Progenitor cell of endocrine pancreas (in vitro differentiated cells): ENCODE results near the gene EAF2. TPM values are rescaled to one million over a fixed set of nuclear protein-coding genes. Genes with fewer than 3 reads are reported as not detected.

ENCODE experiments used
- DNase-seq: peaks from one replicate; pipeline ENCODE4 v3.0.0; 2021; ENCODE audit warnings: low spot score; ENCODE audit not compliant: unreplicated experiment
- H3K27ac Mint-ChIP-seq: 2 replicates; pipeline ENCODE4 v1.8.0; 2021; ENCODE audit warnings: mild to moderate bottlenecking, moderate library complexity, mixed read lengths
- H3K27me3 Mint-ChIP-seq: 2 replicates; pipeline ENCODE4 v1.8.0; 2021; ENCODE audit warnings: mixed read lengths
- H3K36me3 Mint-ChIP-seq: 2 replicates; pipeline ENCODE4 v1.8.0; 2022; ENCODE audit warnings: mixed read lengths; ENCODE audit not compliant: insufficient read depth
- H3K4me1 Mint-ChIP-seq: 2 replicates; pipeline ENCODE4 v1.8.0; 2021; ENCODE audit warnings: low read depth, mixed read lengths
- H3K4me3 Mint-ChIP-seq: 2 replicates; pipeline ENCODE4 v1.8.0; 2021; ENCODE audit warnings: low read depth, mild to moderate bottlenecking, moderate library complexity, mixed read lengths
- H3K9me3 Mint-ChIP-seq: 2 replicates; pipeline ENCODE4 v1.8.0; 2021; ENCODE audit warnings: low read depth, mixed read lengths
- total RNA-seq: library from RNA; stranded (reverse); gene quantifications from 2 replicates; pipeline ENCODE4 v1.2.1, GENCODE V29; 2021
- TF ChIP-seq, protein P1 (sequence below): fragments of 200-600 bp; sonication (generic); IDR thresholded peaks from one replicate; pipeline ENCODE4 v1.5.0; 2021; ENCODE audit warnings: antibody characterized with exemption, mild to moderate bottlenecking; ENCODE audit not compliant: unreplicated experiment

EAF2 gene
- total RNA-seq, 1 donor from 2014 or later: 7.0 TPM

DNA sequence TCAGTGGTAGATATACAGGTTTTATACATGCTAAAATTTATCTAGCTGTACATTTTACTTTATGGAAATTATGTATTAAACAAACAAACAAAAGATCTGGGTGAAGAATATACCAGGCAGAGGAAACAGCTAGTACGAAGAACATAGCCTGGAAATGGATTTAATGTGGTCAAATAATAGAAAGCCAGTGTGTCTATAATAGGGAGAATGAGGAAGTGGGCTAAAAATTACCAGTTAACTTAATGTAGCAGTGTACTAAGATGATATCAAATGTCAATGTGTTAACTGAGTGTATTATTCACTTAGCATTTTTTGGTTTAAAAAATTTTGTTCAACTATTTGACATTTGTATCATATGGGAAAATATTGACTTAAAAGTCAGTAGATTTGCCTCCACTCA is 36.4 kb downstream of the EAF2 start:
- Mint-ChIP-seq H3K9me3 (peaks cover 9% of the 10 kb centered on the region), H3K36me3 (peaks cover 8% of the 10 kb centered on the region), H3K27ac (no peak overlapping the region), H3K4me3 (no peak overlapping the region), H3K27me3 (no peaks in the 10 kb centered on the region), H3K4me1 (no peaks in the 10 kb centered on the region)
- no peak for DNase-seq
- TF ChIP-seq, protein P1, sequence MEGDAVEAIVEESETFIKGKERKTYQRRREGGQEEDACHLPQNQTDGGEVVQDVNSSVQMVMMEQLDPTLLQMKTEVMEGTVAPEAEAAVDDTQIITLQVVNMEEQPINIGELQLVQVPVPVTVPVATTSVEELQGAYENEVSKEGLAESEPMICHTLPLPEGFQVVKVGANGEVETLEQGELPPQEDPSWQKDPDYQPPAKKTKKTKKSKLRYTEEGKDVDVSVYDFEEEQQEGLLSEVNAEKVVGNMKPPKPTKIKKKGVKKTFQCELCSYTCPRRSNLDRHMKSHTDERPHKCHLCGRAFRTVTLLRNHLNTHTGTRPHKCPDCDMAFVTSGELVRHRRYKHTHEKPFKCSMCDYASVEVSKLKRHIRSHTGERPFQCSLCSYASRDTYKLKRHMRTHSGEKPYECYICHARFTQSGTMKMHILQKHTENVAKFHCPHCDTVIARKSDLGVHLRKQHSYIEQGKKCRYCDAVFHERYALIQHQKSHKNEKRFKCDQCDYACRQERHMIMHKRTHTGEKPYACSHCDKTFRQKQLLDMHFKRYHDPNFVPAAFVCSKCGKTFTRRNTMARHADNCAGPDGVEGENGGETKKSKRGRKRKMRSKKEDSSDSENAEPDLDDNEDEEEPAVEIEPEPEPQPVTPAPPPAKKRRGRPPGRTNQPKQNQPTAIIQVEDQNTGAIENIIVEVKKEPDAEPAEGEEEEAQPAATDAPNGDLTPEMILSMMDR: no peak

DNA sequence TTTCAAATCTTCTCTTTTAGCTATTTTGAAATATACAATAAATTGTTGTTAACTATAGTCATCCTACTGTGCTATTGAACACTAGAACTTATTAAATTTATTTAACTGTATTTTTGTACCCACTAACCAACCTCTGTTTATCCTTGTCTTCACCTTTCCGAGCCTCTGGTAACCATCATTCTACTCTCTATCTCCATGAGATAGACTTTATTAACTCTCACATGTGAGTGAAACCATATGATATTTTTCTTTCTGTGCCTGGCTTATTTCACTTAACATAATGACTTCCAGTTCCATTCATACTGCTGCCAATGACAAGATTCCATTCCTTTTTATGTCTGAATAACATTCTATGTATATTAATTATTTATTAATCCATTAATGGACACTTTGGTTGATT is 43.4 kb downstream of the EAF2 start:
- peaks cover 5% of the 10 kb centered on the region for H3K36me3 Mint-ChIP-seq
- no peaks in the 10 kb centered on the region for H3K27me3 Mint-ChIP-seq
- no peak overlapping the region for H3K27ac Mint-ChIP-seq
- H3K9me3 Mint-ChIP-seq: peaks cover 5% of the 10 kb centered on the region
- TF ChIP-seq, protein P1: no peak
- H3K4me1 Mint-ChIP-seq: no peaks in the 10 kb centered on the region
- H3K4me3 Mint-ChIP-seq: no peak overlapping the region
- DNase-seq: no peak

DNA sequence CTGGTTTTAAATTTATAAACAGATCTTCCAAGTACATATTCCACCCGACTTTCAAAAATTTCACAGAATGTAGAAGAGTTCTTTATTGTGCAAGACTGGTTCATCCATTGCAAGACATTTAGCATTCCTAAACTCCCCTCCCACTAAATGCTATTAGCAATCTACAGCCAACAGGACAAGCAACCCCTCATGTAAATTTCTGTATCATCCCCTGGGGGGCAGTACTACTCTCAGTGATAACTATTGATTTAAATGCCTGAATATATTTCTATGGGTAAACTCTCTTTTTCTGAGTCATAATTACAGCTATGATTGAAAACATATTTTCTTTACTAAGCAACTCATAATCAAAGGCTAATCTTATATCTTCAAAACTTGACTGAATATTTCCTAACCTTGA is 48.5 kb downstream of the EAF2 start:
- Mint-ChIP-seq H3K27ac (no peak overlapping the region), H3K4me1 (peaks cover 4% of the 10 kb centered on the region), H3K4me3 (no peak overlapping the region)

DNA sequence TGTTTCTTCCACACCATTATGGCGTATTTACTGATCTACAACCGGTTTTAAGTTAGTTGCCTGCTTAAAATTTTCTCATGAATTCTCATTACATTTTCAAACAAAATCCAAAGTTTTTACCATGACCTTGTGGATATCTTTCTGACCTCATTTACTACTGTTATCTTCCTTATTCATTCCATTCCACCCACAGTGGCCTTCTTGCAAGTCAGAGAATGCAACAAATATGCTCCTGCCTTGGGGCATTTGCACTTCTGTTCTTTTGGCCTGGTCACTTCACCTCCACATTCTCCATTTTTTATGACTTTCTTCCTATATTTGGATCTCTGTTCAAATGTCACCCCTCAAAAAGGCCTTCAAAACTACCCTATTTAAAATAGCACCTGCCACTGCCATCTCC is 50.4 kb downstream of the EAF2 start:
- DNase-seq: no peak
- Mint-ChIP-seq H3K27ac (no peak overlapping the region), H3K4me3 (no peak overlapping the region), H3K9me3 (no peaks in the 10 kb centered on the region), H3K4me1 (peaks cover 4% of the 10 kb centered on the region), H3K27me3 (no peaks in the 10 kb centered on the region), H3K36me3 (peaks cover 2% of the 10 kb centered on the region)
- TF ChIP-seq, protein P1: no peak

More for the DNA sequence above, 48.5 kb downstream of the EAF2 start:
- peaks cover 2% of the 10 kb centered on the region for H3K36me3 Mint-ChIP-seq
- DNase-seq: no peak
- H3K27me3 Mint-ChIP-seq: no peaks in the 10 kb centered on the region
- H3K9me3 Mint-ChIP-seq: no peaks in the 10 kb centered on the region
- TF ChIP-seq, protein P1: peak; percentile 34

DNA sequence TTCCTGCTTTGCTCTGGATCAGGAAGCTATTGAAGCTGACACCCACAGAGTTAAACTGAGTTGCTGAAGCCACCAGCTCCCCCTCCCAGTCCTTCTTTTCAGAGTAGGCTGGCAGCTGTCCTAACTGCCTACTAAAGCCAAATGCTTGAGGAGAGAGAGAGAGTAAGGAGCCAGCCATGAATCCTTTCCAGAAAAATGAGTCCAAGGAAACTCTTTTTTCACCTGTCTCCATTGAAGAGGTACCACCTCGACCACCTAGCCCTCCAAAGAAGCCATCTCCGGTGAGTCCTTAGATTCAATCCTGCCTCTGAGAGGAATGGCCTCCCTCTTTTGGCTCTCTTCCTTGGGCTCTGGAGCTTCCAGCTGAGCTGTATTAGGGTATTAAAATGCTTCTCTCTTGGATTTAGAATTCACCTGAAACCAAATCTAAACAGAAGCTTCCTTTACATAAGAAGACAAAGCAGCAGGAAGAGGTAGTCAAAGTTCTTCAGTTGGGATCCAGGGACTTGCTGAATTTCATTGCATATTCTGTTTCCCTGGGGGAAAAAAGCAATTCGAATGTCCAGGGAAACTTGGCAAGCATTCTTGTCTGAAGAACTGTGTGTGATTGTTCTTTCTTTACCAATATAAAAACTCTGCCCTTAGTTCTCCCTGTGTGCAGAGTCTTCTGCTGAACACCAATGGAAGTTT is 59.4 kb downstream of the EAF2 start, which contains the start of gene SLC15A2:
Gene SLC15A2, plus strand, starts transcription at position 101 of the 690 bp plus-strand sequence. Its CDS starts 76 bp downstream, at position 177.
- peaks cover 2% of the 10 kb centered on the region for H3K36me3 Mint-ChIP-seq
- peaks cover 14% of the 10 kb centered on the region for H3K4me1 Mint-ChIP-seq
- DNase-seq: no peak
- no peaks in the 10 kb centered on the region for H3K27me3 Mint-ChIP-seq
- H3K4me3 Mint-ChIP-seq: no peak within 1 kb of the TSS
- TF ChIP-seq, protein P1: no peak
- peaks cover 3% of the 10 kb centered on the region for H3K9me3 Mint-ChIP-seq
- H3K27ac Mint-ChIP-seq: peak within 1 kb of the TSS; percentile 74
